Gastroesophageal sphincter (tissue), 4 donors: Measurements from ENCODE around the gene SLC13A4. TPM values are rescaled to one million over a fixed set of nuclear protein-coding genes. Genes with fewer than 3 reads are reported as not detected.

Source experiments
- ATAC-seq: fragments of 150-250 bp; one replicate; pipeline ENCODE4 v1.9.1; 2016; ENCODE audit warnings: mild to moderate bottlenecking, moderate library complexity
- H3K27ac ChIP-seq, 4 donors: fragments of 200-600 bp; sonication (generic) in 3 of 4; 1 replicate in 3 of 4; 2 replicates in 1 of 4; pipeline ENCODE4 v1.5.1; 2016 to 2019
- H3K27me3 ChIP-seq: fragments of 200-600 bp; sonication (generic); one replicate; pipeline ENCODE4 v1.5.1; 2019
- H3K36me3 ChIP-seq, 2 donors: fragments of 200-600 bp; sonication (generic); one replicate each; pipeline ENCODE4 v1.5.1; 2019; ENCODE audit warnings: control low read depth in 1 of 2
- H3K4me1 ChIP-seq, 3 donors: fragments of 200-600 bp; sonication (generic); 1 replicate in 2 of 3; 2 replicates in 1 of 3; pipeline ENCODE4 v1.5.1; 2016 to 2019; ENCODE audit warnings: control low read depth in 2 of 3
- H3K4me3 ChIP-seq, 2 donors: fragments of 200-600 bp; sonication (generic); one replicate each; pipeline ENCODE4 v1.5.1; 2019; ENCODE audit warnings: mild to moderate bottlenecking in 1 of 2, moderate library complexity in 1 of 2
- H3K9me3 ChIP-seq, 3 donors: fragments of 200-600 bp; sonication (generic); one replicate each; pipeline ENCODE4 v1.5.1; 2017 to 2019; ENCODE audit warnings: control low read depth in 2 of 3
- CTCF ChIP-seq, 4 experiments: fragments of 200-600 bp in 2 of 4; fragments of 450-650 bp in 2 of 4; sonication (generic) in 1 of 4; IDR thresholded peaks; one replicate each; pipeline ENCODE4 v1.5.1; 2017 to 2019; ENCODE audit warnings: antibody characterized with exemption in 4 of 4, mild to moderate bottlenecking in 2 of 4, moderate library complexity in 2 of 4
- EP300 ChIP-seq: sonication (generic); formaldehyde crosslinking; IDR thresholded peaks from one replicate; pipeline ENCODE4 v1.6.1; 2017; ENCODE audit warnings: antibody characterized with exemption, mild to moderate bottlenecking
- POLR2A ChIP-seq, 2 donors: fragments of 450-650 bp; IDR thresholded peaks; one replicate each; pipeline ENCODE4 v1.6.1; 2017; ENCODE audit warnings: antibody characterized with exemption in 2 of 2, mild to moderate bottlenecking in 2 of 2, moderate library complexity in 1 of 2
- POLR2AphosphoS5 ChIP-seq: sonication (generic); formaldehyde crosslinking; IDR thresholded peaks from one replicate; pipeline ENCODE4 v1.6.1; 2017; ENCODE audit warnings: antibody characterized with exemption
- WGBS, 2 donors: methylation state at CpG; one replicate each; pipeline ENCODE4 v1.1.5; 2018; ENCODE audit warnings: low coverage in 1 of 2; 5-methylcytosine and 5-hydroxymethylcytosine counted together
- total RNA-seq, 4 donors: library from RNA; depleted of rRNA; stranded (reverse); fragments of >200 nt; gene quantifications; one replicate each; pipeline ENCODE4 v1.1.0, GENCODE V29; 2016

Gene SLC13A4
- total RNA-seq, 4 donors from 2014 or later = 0.27 to 1.7 TPM; not detected in 2

- TF ChIP-seq POLR2AphosphoS5 (no peak), CTCF (IDR thresholded peaks at IDR 0.05) (no peak), EP300 (no peak), POLR2A (IDR thresholded peaks at IDR 0.05) (no peak)
- 25 to 47% methylated on average over 1 of the region's 1 CpG for WGBS, 2 donors
- Histone ChIP-seq H3K27ac (no peak overlapping the region), H3K27me3 (no peaks in the 10 kb centered on the region), H3K4me3 (no peak overlapping the region), H3K36me3 (peaks cover 0 to 56% of the 10 kb centered on the region in 2 donors), H3K4me1 (peaks cover 0 to 14% (median 0%) of the 10 kb centered on the region in 3 donors), H3K9me3 (no peaks in the 10 kb centered on the region)
- ATAC-seq = no peak
Observed at GRCh38 chr7:135687466-135687865, 40.5 kb downstream of the SLC13A4 start.

GRCh38 chr7:135685306-135686084 is 42.5 kb downstream of the SLC13A4 start:
- Histone ChIP-seq H3K4me3 (no peak overlapping the region), H3K36me3 (peaks cover 0 to 45% of the 10 kb centered on the region in 2 donors), H3K27me3 (no peaks in the 10 kb centered on the region), H3K27ac (no peak overlapping the region), H3K4me1 (peaks cover 0 to 27% (median 0%) of the 10 kb centered on the region in 3 donors), H3K9me3 (no peaks in the 10 kb centered on the region)
- TF ChIP-seq EP300 = no peak
- TF ChIP-seq POLR2A (IDR thresholded peaks at IDR 0.05) = no peak
- no peak for TF ChIP-seq CTCF (IDR thresholded peaks at IDR 0.05)
- no peak for TF ChIP-seq POLR2AphosphoS5
- ATAC-seq = no peak
- WGBS, 2 donors = 76 to 84% methylated on average over 5 to 7 of the region's 9 CpGs

GRCh38 chr7:135684699-135685098 is 43.3 kb downstream of the SLC13A4 start:
- Histone ChIP-seq H3K27me3 (no peaks in the 10 kb centered on the region), H3K27ac (no peak overlapping the region), H3K9me3 (no peaks in the 10 kb centered on the region), H3K36me3 (peaks cover 0 to 39% of the 10 kb centered on the region in 2 donors), H3K4me3 (no peak overlapping the region), H3K4me1 (peaks cover 0 to 27% (median 0%) of the 10 kb centered on the region in 3 donors)
- ATAC-seq = no peak
- WGBS, 2 donors = 75 to 86% methylated on average over 4 to 5 of the region's 5 CpGs
- TF ChIP-seq POLR2A (IDR thresholded peaks at IDR 0.05) = no peak
- no peak for TF ChIP-seq CTCF (IDR thresholded peaks at IDR 0.05)

- WGBS, 2 donors = 24 to 37% methylated on average over 2 to 3 of the region's 3 CpGs
- H3K4me3 ChIP-seq = no peak overlapping the region
- H3K36me3 ChIP-seq = peaks cover 0 to 34% of the 10 kb centered on the region in 2 donors
- TF ChIP-seq POLR2AphosphoS5 = no peak
- no peak for TF ChIP-seq EP300
- no peak for TF ChIP-seq POLR2A (IDR thresholded peaks at IDR 0.05)
- TF ChIP-seq CTCF (IDR thresholded peaks at IDR 0.05) = no peak
- no peaks in the 10 kb centered on the region for H3K27me3 ChIP-seq
- no peak for ATAC-seq
- H3K27ac ChIP-seq = no peak overlapping the region
- no peaks in the 10 kb centered on the region for H3K9me3 ChIP-seq
- H3K4me1 ChIP-seq = peaks cover 0 to 31% (median 0%) of the 10 kb centered on the region in 3 donors
Observed at GRCh38 chr7:135684136-135684535, 43.9 kb downstream of the SLC13A4 start.

GRCh38 chr7:135683609-135684008 is 44.4 kb downstream of the SLC13A4 start:
- Histone ChIP-seq H3K4me1 (peaks cover 1 to 36% (median 2%) of the 10 kb centered on the region in 3 donors), H3K9me3 (no peaks in the 10 kb centered on the region), H3K27me3 (no peaks in the 10 kb centered on the region), H3K27ac (no peak overlapping the region), H3K36me3 (peaks cover 0 to 28% of the 10 kb centered on the region in 2 donors), H3K4me3 (no peak overlapping the region)
- no peak for ATAC-seq
- 90% methylated on average over 2 to 3 of the region's 3 CpGs for WGBS, 2 donors
- TF ChIP-seq CTCF (IDR thresholded peaks at IDR 0.05) = no peak
